ENCODE measurements around the gene UXS1.
"Not testable (repeated sequence)": the region's sequence is repeated elsewhere in the genome, so short reads cannot be mapped to it uniquely, and the experiment has no call there.

The UXS1 gene

GRCh38 chr2:106193977-106194778 lies at the start of gene UXS1:
TSS of gene UXS1 (minus strand) at chr2:106194301. CDS start at chr2:106194241, 60 bp downstream.
- H2AFZ ChIP-seq (ENCODE audit: low read length), result 0 out of 2 replicates have a peak within 1 kb of the TSS, but pooled peaks have one; percentile 11
- peak within 1 kb of the TSS; percentile 94 for H3K4me3 ChIP-seq (ENCODE audit: low read depth, low read length, poor library complexity, severe bottlenecking)
- no peaks in the 10 kb centered on the region for H3K9me2 ChIP-seq (ENCODE audit: low read depth, low read length)
- no peaks in the 10 kb centered on the region for H3K9me3 ChIP-seq (ENCODE audit: low read length)
- H3K4me1 ChIP-seq (ENCODE audit: insufficient read depth, low read length, severe bottlenecking), result peaks cover 16% of the 10 kb centered on the region
- H3K27me3 ChIP-seq (ENCODE audit: insufficient read depth, low read length), result no peaks in the 10 kb centered on the region
- H3K36me3 ChIP-seq (ENCODE audit: insufficient read depth, low read length), result no peaks in the 10 kb centered on the region; the same call in 1 of the 2 replicates
- peak within 1 kb of the TSS; percentile 84 for H3K9ac ChIP-seq (ENCODE audit: low read length)
- no peaks in the 10 kb centered on the region for H3F3A ChIP-seq (ENCODE audit: insufficient read depth, low read length)
- no peaks in the 10 kb centered on the region for H4K20me1 ChIP-seq (ENCODE audit: insufficient read depth, low read length)
- no peak within 1 kb of the TSS for H3K27ac ChIP-seq (ENCODE audit: low read depth, low read length, poor library complexity, severe bottlenecking)
- peak within 1 kb of the TSS; percentile 98 for H3K4me2 ChIP-seq (ENCODE audit: low read length)
- no peak for TF ChIP-seq EZH2 (IDR thresholded peaks at IDR 0.05; ENCODE audit: borderline replicate concordance, low read length)
- TF ChIP-seq CTCF (IDR thresholded peaks at IDR 0.05; ENCODE audit: low read length), result no peak
- H3K79me2 ChIP-seq (ENCODE audit: insufficient read depth, low read length), result no peaks in the 10 kb centered on the region

GRCh38 chr2:106239491-106239890 lies 45.4 kb upstream of the UXS1 start:
- not testable (repeated sequence) for H3K79me2 ChIP-seq (ENCODE audit: insufficient read depth, low read length); H3K9me3 ChIP-seq (ENCODE audit: low read length); H3K27me3 ChIP-seq (ENCODE audit: insufficient read depth, low read length); H3K9me2 ChIP-seq (ENCODE audit: low read depth, low read length); H3K9ac ChIP-seq (ENCODE audit: low read length); H3F3A ChIP-seq (ENCODE audit: insufficient read depth, low read length); H3K27ac ChIP-seq (ENCODE audit: low read depth, low read length, poor library complexity, severe bottlenecking); H3K4me3 ChIP-seq (ENCODE audit: low read depth, low read length, poor library complexity, severe bottlenecking); H3K4me2 ChIP-seq (ENCODE audit: low read length); H4K20me1 ChIP-seq (ENCODE audit: insufficient read depth, low read length); H3K4me1 ChIP-seq (ENCODE audit: insufficient read depth, low read length, severe bottlenecking); H2AFZ ChIP-seq (ENCODE audit: low read length); H3K36me3 ChIP-seq (ENCODE audit: insufficient read depth, low read length)

GRCh38 chr2:106235392-106235791 lies 41.3 kb upstream of the UXS1 start:
- H3K36me3 ChIP-seq (ENCODE audit: insufficient read depth, low read length); H3K9me3 ChIP-seq (ENCODE audit: low read length); H2AFZ ChIP-seq (ENCODE audit: low read length); H3K9me2 ChIP-seq (ENCODE audit: low read depth, low read length); H4K20me1 ChIP-seq (ENCODE audit: insufficient read depth, low read length); H3K4me1 ChIP-seq (ENCODE audit: insufficient read depth, low read length, severe bottlenecking); H3K27ac ChIP-seq (ENCODE audit: low read depth, low read length, poor library complexity, severe bottlenecking); H3K79me2 ChIP-seq (ENCODE audit: insufficient read depth, low read length); H3K4me3 ChIP-seq (ENCODE audit: low read depth, low read length, poor library complexity, severe bottlenecking); H3K27me3 ChIP-seq (ENCODE audit: insufficient read depth, low read length); H3K4me2 ChIP-seq (ENCODE audit: low read length); H3F3A ChIP-seq (ENCODE audit: insufficient read depth, low read length); H3K9ac ChIP-seq (ENCODE audit: low read length): not testable (repeated sequence)

- no peaks in the 10 kb centered on the region for H3K36me3 ChIP-seq (ENCODE audit: insufficient read depth, low read length)
- no peak overlapping the region for H3K4me2 ChIP-seq (ENCODE audit: low read length)
- H2AFZ ChIP-seq (ENCODE audit: low read length), result no peak overlapping the region
- H3K4me1 ChIP-seq (ENCODE audit: insufficient read depth, low read length, severe bottlenecking), result no peaks in the 10 kb centered on the region
- no peaks in the 10 kb centered on the region for H4K20me1 ChIP-seq (ENCODE audit: insufficient read depth, low read length)
- no peaks in the 10 kb centered on the region for H3K9me3 ChIP-seq (ENCODE audit: low read length)
- TF ChIP-seq EZH2 (IDR thresholded peaks at IDR 0.05; ENCODE audit: borderline replicate concordance, low read length), result no peak
- no peak for TF ChIP-seq CTCF (IDR thresholded peaks at IDR 0.05; ENCODE audit: low read length)
- H3K9me2 ChIP-seq (ENCODE audit: low read depth, low read length), result no peaks in the 10 kb centered on the region
- no peak overlapping the region for H3K27ac ChIP-seq (ENCODE audit: low read depth, low read length, poor library complexity, severe bottlenecking)
- no peak overlapping the region for H3K4me3 ChIP-seq (ENCODE audit: low read depth, low read length, poor library complexity, severe bottlenecking)
- H3K9ac ChIP-seq (ENCODE audit: low read length), result no peak overlapping the region
- H3K27me3 ChIP-seq (ENCODE audit: insufficient read depth, low read length), result no peaks in the 10 kb centered on the region
- no peaks in the 10 kb centered on the region for H3F3A ChIP-seq (ENCODE audit: insufficient read depth, low read length)
- H3K79me2 ChIP-seq (ENCODE audit: insufficient read depth, low read length), result no peaks in the 10 kb centered on the region
Measured at GRCh38 chr2:106233350-106233706, 39.2 kb upstream of the UXS1 start.

Data from OCI-LY1 (cell line).